Skeletal muscle satellite cell (primary cell): ENCODE data around the gene STK17B.
"Not testable (repeated sequence)": the region's sequence is repeated elsewhere in the genome, so short reads cannot be mapped to it uniquely, and the experiment has no call there.

Experiments
- H3K27me3 ChIP-seq: 2 replicates; pipeline ENCODE4 v1.7.0; 2013; ENCODE audit warnings: low read length; ENCODE audit not compliant: control insufficient read depth, insufficient read depth
- H3K36me3 ChIP-seq: 2 replicates; pipeline ENCODE4 v1.7.0; 2013; ENCODE audit warnings: mild to moderate bottlenecking, control low read depth, low read length; ENCODE audit not compliant: insufficient read depth
- H3K4me1 ChIP-seq: 2 replicates; pipeline ENCODE4 v1.7.0; 2013; ENCODE audit warnings: low read length; ENCODE audit not compliant: control insufficient read depth, insufficient read depth
- H3K4me2 ChIP-seq: 2 replicates; pipeline ENCODE4 v1.7.0; 2013; ENCODE audit warnings: mild to moderate bottlenecking, low read length
- H3K4me3 ChIP-seq: 2 replicates; pipeline ENCODE4 v1.7.0; 2013; ENCODE audit warnings: low read length
- H3K9ac ChIP-seq: 2 replicates; pipeline ENCODE4 v1.7.0; 2013; ENCODE audit warnings: mild to moderate bottlenecking, low read depth, low read length, moderate library complexity
- H3K9me3 ChIP-seq: replicated peaks from 2 replicates; pipeline ENCODE4 v1.7.0; 2013; ENCODE audit warnings: mild to moderate bottlenecking, control low read depth, low read length

The STK17B gene

DNA sequence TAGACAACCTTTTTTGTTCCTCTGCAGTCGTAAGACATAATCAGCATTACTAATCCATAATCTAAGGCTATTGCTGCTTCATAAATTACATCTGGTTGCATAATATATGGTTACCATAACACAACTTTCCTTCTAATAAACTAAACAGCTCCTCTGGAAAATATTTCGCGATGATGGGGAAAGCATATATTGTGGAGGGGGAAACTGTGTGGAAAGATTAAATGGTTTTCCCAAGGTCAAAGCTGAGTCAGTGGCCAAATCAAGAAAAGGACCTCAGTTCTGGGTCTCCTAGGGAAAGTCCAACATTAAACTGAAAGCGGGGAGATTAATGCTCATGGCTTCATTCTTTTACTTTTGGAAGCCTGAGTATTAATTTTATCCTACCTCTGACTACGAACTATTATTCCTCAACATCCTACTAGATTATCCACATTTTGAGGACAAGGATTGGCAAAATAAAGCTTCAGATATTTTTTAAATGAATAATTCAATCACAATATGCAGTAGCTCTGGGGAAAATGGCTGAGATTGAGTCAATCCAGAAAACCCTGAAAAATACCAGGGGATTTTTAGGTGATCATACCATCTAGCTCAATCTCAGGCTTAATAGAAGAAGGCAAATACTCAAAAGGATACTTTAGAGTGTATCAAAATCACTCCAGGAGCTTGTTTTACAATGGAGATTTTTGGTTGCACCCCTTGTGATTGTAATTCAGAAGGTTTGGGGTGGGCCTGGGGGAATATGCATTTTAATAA, 33.8 kb upstream of the STK17B start:
- no peaks in the 10 kb centered on the region for H3K27me3 ChIP-seq
- H3K4me2 ChIP-seq, result no peak overlapping the region
- H3K4me3 ChIP-seq, result no peak overlapping the region
- peaks cover 4% of the 10 kb centered on the region for H3K36me3 ChIP-seq
- H3K9me3 ChIP-seq, result no peaks in the 10 kb centered on the region
- no peak overlapping the region for H3K9ac ChIP-seq
- no peaks in the 10 kb centered on the region for H3K4me1 ChIP-seq

GRCh38 chr2:196201229-196202009, 30.0 kb upstream of the STK17B start:
- Histone ChIP-seq H3K4me3 (no peak overlapping the region), H3K4me2 (no peak overlapping the region), H3K9ac (no peak overlapping the region), H3K9me3 (no peaks in the 10 kb centered on the region), H3K27me3 (no peaks in the 10 kb centered on the region), H3K4me1 (no peaks in the 10 kb centered on the region), H3K36me3 (peaks cover 4% of the 10 kb centered on the region)

DNA sequence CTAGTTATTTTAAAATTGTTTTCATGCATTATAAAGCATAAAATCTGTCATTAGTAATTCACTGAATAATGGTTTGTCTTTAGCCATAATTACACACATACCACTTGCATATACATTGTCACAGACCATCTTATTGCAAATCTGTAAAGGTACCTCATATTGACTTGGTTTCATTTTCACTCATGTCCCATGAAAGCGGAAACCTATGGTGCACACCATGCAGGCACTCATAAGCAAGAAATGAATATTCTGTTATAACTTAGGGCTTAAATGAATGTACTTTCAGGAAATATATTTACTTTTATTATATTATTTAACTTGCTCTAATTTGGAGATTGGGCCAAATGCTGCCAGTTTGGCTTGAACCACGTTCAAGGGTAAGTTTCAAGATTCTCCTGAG, 29.2 kb upstream of the STK17B start:
- Histone ChIP-seq H3K9me3 (no peaks in the 10 kb centered on the region), H3K27me3 (no peaks in the 10 kb centered on the region), H3K4me2 (no peak overlapping the region), H3K4me1 (no peaks in the 10 kb centered on the region), H3K9ac (no peak overlapping the region), H3K4me3 (no peak overlapping the region), H3K36me3 (peaks cover 4% of the 10 kb centered on the region)

GRCh38 chr2:196195758-196196157, 24.4 kb upstream of the STK17B start:
- H3K27me3 ChIP-seq, result no peaks in the 10 kb centered on the region
- no peaks in the 10 kb centered on the region for H3K9me3 ChIP-seq
- no peak overlapping the region for H3K9ac ChIP-seq
- H3K4me3 ChIP-seq, result no peak overlapping the region
- H3K4me2 ChIP-seq, result no peak overlapping the region
- H3K4me1 ChIP-seq, result no peaks in the 10 kb centered on the region
- H3K36me3 ChIP-seq, result no peaks in the 10 kb centered on the region

- Histone ChIP-seq H3K36me3 (no peaks in the 10 kb centered on the region), H3K4me1 (no peaks in the 10 kb centered on the region), H3K9ac (no peak overlapping the region), H3K27me3 (no peaks in the 10 kb centered on the region), H3K4me2 (no peak overlapping the region), H3K4me3 (no peak overlapping the region), H3K9me3 (no peaks in the 10 kb centered on the region)
These were observed 23.9 kb upstream of the STK17B start for GRCh38 chr2:196195302-196195701.

- Histone ChIP-seq H3K36me3 (no peaks in the 10 kb centered on the region), H3K4me3 (no peak overlapping the region), H3K9me3 (no peaks in the 10 kb centered on the region)
These were observed 20.2 kb upstream of the STK17B start for GRCh38 chr2:196191541-196191940.

GRCh38 chr2:196187898-196188458, 16.6 kb upstream of the STK17B start:
- Histone ChIP-seq H3K4me1 (peaks cover 6% of the 10 kb centered on the region), H3K4me2 (no peak overlapping the region)

More at GRCh38 chr2:196191541-196191940, 20.2 kb upstream of the STK17B start:
- H3K4me1 ChIP-seq, result peaks cover 6% of the 10 kb centered on the region
- no peak overlapping the region for H3K4me2 ChIP-seq
- H3K27me3 ChIP-seq, result no peaks in the 10 kb centered on the region
- no peak overlapping the region for H3K9ac ChIP-seq

GRCh38 chr2:196187175-196187700, 15.9 kb upstream of the STK17B start:
- not testable (repeated sequence) for H3K4me1 ChIP-seq, H3K4me3 ChIP-seq, H3K9me3 ChIP-seq, H3K9ac ChIP-seq, H3K36me3 ChIP-seq, H3K27me3 ChIP-seq, H3K4me2 ChIP-seq

More at GRCh38 chr2:196187898-196188458, 16.6 kb upstream of the STK17B start:
- Histone ChIP-seq H3K4me3 (no peak overlapping the region), H3K27me3 (no peaks in the 10 kb centered on the region), H3K36me3 (no peaks in the 10 kb centered on the region), H3K9ac (no peak overlapping the region), H3K9me3 (no peaks in the 10 kb centered on the region)

DNA sequence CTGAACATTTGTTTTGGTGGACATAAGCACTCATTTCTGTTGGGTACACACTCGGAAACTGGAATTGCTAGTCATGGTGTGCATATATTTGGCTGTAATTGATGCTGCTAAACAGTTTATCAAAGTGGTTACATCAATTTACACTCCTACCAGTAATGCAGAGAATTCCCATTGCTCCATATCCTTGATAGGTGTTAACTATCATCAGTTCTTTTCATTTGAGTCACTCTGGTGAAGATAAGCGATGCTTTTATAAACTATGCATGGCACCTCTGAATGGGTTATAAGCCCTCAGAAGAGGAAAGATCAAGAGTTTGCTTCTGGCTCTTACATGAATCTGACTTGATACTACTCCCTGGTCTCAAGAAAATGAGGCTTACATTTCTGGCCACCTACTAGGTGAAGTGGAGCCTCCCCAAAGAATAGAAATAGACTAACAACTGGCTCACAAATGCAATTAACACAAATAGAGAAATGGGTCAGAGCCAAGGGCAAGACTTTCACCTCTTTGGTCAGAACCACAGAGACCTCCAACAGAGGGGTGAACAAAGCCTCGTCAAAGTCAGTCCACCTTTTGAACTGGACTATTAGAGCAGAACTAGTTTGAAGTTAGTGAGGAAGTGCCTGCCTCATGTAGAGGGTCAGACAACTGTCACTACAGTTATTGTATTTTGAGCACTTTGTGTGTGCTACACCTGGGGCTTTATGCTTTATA, 15.0 kb upstream of the STK17B start:
- H3K9me3 ChIP-seq, result no peaks in the 10 kb centered on the region
- no peaks in the 10 kb centered on the region for H3K27me3 ChIP-seq
- H3K4me1 ChIP-seq, result peaks cover 6% of the 10 kb centered on the region
- no peak overlapping the region for H3K4me2 ChIP-seq
- no peak overlapping the region for H3K4me3 ChIP-seq
- H3K9ac ChIP-seq, result no peak overlapping the region
- H3K36me3 ChIP-seq, result no peaks in the 10 kb centered on the region

- H3K27me3 ChIP-seq, result no peaks in the 10 kb centered on the region
- no peak overlapping the region for H3K4me2 ChIP-seq
- no peak overlapping the region for H3K4me3 ChIP-seq
- no peak overlapping the region for H3K9ac ChIP-seq
- H3K36me3 ChIP-seq, result no peaks in the 10 kb centered on the region
- H3K4me1 ChIP-seq, result peaks cover 6% of the 10 kb centered on the region
- H3K9me3 ChIP-seq, result no peaks in the 10 kb centered on the region
These were observed 13.5 kb upstream of the STK17B start for GRCh38 chr2:196184921-196185320.
